HG02981 (cell line): Measurements from ENCODE around the gene BAZ2B.

Experiments
- ATAC-seq: cut with Tn5 transposase; IDR thresholded peaks from one replicate; pipeline ENCODE4 v1.9.1; 2021; ENCODE audit warnings: mild to moderate bottlenecking, moderate library complexity; ENCODE audit not compliant: unreplicated experiment

BAZ2B gene

DNA sequence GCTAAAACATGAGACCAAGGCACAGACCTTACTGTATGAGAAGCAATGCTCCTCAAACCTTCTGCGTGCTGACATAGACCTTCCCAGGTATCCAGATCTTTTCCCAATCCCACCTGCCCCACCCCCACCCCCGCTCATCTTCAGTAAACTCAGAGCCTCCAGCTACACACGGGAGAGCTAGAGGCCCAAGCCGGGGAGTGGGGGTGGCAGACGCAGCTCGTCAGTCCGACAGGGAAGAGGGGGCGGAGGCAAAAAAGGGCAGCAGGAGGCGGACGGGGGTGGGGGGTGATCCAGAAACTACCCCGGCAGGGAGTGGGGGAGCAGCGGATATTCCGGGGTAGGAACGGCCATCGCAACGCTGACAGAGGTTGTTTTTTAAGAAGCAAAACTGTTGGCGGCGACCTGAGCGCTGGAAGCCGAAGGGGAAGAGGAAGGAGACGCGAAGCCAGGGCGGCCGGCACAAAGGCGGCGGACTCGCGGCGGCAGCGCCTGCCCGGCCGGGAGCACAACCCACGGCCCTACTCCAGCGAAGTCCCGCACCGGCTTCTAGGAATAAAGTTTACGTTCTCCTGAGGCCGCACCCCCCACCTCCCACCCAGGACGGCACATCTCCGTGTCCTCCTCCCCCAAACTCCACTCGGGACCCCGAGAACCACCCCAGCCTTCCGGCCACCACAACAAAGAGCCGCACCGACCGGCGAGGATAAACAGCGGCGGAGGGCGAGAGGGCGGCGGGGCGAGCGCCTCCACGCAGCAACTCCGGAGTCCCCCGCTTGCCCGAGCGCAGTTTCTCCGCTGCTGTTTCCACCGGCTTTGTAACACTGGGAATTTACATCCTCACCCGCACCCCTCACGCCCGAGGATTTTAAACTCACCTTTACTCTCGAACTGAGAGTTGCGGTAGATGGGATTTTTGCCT, 722 bp downstream of the BAZ2B start:
- peak; percentile 66 for ATAC-seq

GRCh38 chr2:159614534-159615366, 1.6 kb downstream of the BAZ2B start:
- ATAC-seq: peak; percentile 2

DNA sequence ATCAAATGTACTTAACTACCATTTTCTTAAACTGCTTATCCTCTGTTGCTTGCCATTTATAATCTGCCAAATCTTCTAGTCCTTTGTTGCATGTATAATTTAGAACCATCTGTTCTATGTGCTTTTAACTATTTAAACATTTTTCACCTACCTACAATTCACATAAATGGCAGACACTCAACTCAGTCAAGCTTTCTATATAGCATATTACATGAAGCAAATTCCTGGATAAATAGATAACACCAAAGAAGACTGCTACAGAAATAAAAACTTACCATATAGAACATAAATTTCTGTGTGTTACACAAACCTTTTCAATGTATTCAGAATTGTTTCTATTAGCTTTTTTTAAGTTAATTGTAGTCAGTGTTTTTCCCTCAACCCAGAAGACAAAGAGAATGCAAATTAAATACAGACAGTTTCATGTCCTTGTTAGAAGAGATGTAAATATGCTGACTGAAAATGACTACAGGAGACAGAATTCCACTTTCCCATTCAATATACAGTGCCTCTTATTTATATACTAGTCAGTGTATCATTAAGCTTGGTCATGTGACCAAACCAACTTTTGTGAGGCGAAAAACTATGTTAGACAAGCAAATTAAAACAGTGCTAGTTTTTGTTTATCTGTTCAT, 2.6 kb downstream of the BAZ2B start:
- ATAC-seq: no peak

GRCh38 chr2:159613091-159613490, 3.3 kb downstream of the BAZ2B start:
- ATAC-seq: no peak

DNA sequence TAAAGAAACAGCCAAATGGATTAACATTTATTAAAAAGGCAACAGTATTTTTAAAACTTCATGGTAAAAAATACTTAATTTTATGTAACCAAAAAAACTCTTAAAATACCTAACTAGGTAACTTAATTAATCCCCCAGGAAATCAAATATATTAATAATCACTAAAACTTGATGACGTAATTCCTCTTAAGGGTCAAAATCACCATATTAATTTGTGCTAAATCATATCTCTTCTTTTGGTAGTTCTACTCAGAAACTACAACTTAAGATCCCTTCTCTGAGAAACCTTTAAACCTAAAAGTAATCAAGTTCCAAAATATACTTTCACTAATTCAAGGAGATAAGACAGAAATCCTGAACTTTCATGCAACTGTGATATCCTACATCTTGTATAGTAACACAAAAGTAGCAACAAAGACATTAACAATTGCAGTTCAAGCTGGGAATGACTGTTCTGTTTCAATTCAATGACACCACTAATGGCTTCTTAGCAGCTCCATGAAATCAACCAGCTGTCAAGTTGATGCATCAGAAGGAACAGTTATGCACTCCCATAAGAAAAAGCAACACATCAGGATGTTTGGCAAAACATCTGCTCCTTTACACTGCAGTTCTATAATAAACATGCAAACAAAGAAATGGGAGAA, 4.0 kb downstream of the BAZ2B start:
- no peak for ATAC-seq

- no peak for ATAC-seq
Observed at GRCh38 chr2:159609811-159610549, 6.4 kb downstream of the BAZ2B start.

GRCh38 chr2:159608723-159609308, 7.5 kb downstream of the BAZ2B start:
- ATAC-seq: no peak

- ATAC-seq: no peak
Observed at GRCh38 chr2:159608108-159608507, 8.2 kb downstream of the BAZ2B start.

GRCh38 chr2:159606287-159606686, 10.1 kb downstream of the BAZ2B start:
- no peak for ATAC-seq

DNA sequence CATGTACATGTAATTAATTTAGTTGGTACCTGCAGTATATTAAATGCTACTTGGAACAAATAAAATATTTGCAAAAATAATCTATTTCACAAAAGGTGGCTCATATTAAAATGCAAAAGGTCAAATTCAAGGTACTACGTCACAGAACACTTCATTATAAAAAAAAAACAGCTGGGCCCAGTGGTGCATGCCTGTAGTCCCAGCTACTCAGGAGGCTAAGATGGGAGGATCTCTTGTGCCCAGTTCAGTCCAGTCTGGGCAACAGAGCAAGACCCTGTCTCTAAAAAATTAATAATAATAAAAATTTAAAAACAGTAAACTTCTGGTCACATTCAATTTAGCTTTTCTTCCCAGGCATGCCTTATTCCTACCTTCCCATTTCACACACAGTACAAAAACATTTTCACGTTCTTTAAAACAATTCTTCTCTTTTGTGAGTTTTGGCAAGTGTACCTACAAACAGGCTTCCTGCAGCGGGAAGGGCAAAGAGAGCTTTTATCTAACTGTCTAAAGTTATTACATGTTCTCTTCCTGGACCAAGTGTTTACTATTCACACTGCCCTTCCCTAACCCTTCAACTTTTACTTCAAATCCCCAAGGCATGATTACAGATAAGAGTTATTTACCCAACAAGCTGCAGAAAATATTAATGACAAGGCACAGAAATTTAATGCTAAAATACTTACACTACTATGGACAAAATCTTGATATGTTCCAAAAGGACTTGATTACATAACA, 10.7 kb downstream of the BAZ2B start:
- no peak for ATAC-seq

- no peak for ATAC-seq
Observed at GRCh38 chr2:159604159-159604558, 12.2 kb downstream of the BAZ2B start.

- ATAC-seq: no peak
Observed at GRCh38 chr2:159600752-159601151, 15.6 kb downstream of the BAZ2B start.

GRCh38 chr2:159595410-159596046, 20.8 kb downstream of the BAZ2B start:
- no peak for ATAC-seq

- ATAC-seq: no peak
Observed at GRCh38 chr2:159592441-159592840, 23.9 kb downstream of the BAZ2B start.

- no peak for ATAC-seq
Observed at GRCh38 chr2:159591221-159591620, 25.1 kb downstream of the BAZ2B start.

DNA sequence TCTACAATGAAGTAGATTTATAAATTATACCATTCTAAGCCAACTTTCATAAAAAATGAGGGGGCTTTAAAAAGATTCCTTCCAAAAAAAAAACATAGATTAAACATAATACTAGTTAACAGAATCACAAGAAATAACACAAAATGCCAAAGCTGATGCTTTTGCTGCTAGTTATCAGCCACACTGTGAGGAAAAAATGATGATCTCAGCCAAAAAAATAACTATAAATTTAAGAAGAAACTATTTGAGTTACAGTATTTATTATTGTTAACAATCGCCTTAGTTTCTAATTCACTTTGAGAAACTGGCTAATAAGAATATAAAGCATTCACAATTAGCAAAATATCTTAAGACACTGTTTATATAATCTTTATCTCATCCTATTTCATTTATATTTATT, 27.1 kb downstream of the BAZ2B start:
- no peak for ATAC-seq

DNA sequence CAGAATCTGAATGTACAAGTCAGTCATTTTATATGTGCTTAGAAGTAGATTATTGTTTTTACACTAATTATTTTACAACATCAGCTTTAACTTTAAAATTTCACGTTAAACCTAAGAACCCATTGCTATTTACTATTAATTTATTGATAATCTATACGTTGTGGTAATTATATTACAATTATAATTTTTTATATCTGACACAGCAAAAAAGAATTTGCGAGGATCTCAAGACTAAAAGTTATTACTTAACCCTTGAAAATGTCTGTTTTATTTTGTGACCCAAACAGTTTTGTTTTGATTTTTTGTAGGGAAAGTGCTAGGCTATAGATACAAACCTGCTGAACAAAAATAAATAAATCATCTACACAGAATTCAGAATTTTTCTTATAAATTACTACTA, 30.3 kb downstream of the BAZ2B start:
- no peak for ATAC-seq

- ATAC-seq: no peak
Observed at GRCh38 chr2:159585622-159586021, 30.7 kb downstream of the BAZ2B start.

GRCh38 chr2:159584796-159585195, 31.6 kb downstream of the BAZ2B start:
- ATAC-seq: no peak
